ENCODE data around the gene PHTF2. TPM values are rescaled to one million over a fixed set of nuclear protein-coding genes. Genes with fewer than 3 reads are reported as not detected.

The PHTF2 gene
- total and polyA plus RNA-seq, 10 of the 15 experiments (the other 5 are each of a cell fraction or from before 2014, with no cell fraction given): 12.9 to 41.8 (median 27.0) TPM

DNA sequence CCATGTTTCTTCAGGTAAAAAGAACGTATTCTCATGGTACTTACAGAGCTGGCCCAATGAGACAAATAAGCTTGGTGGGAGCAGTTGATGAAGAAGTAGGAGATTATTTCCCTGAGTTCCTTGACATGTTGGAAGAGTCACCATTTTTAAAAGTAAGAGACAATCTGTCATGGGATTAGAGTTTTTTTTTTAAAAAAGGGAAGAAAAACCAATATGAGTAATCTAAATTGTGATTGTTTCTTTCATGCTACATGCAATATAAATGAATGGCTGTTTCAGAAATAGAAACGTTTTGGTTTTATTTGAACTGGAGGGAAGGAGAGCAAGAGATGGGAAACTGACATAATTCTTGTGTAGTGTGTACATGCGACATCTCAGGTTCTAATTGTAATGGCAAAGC, 33.1 kb upstream of the PHTF2 start:
- POLR2A ChIA-PET: interaction anchor here (0.5 kb wide), 1 partner anchor 1406 kb away, joined by 3 read pairs; no protein-coding TSS in a partner anchor
- Histone ChIP-seq H3K27me3 (replicated peaks in 1 of 2; ENCODE audit: control insufficient read depth in 2 of 2, insufficient read depth in 2 of 2, low read length in 1 of 2) (no peaks in the 10 kb centered on the region), H3K79me2 (ENCODE audit: control insufficient read depth, insufficient read depth, low read length) (peaks cover 28% of the 10 kb centered on the region), H4K20me1 (ENCODE audit: control insufficient read depth, insufficient read depth) (no peaks in the 10 kb centered on the region), H3K4me1 (ENCODE audit: control insufficient read depth, insufficient read depth, low read length) (no peaks in the 10 kb centered on the region), H3K4me2 (ENCODE audit: control insufficient read depth, insufficient read depth) (no peak overlapping the region), H3K9me3 (replicated peaks; ENCODE audit: control insufficient read depth, insufficient read depth, low read length) (no peaks in the 10 kb centered on the region), H3K9ac (ENCODE audit: control insufficient read depth, insufficient read depth, low read length) (no peak overlapping the region), H2AFZ (ENCODE audit: control insufficient read depth, low read depth, low read length) (no peak overlapping the region), H3K36me3 (ENCODE audit: control insufficient read depth in 2 of 2, insufficient read depth in 2 of 2, low read length in 1 of 2) (peaks cover 0 to 2% of the 10 kb centered on the region in 2 experiments; a peak in 2 of 4 replicates), H3K4me3 (no peak overlapping the region), H3K27ac (ENCODE audit: control insufficient read depth, insufficient read depth) (no peak overlapping the region)
- RAD21 ChIA-PET (ENCODE audit: unreplicated experiment): interaction anchor here (0.6 to 2.7 kb wide), 5 partner anchors 69 to 499 kb away, joined by 3 to 13 read pairs (median 5); partner anchors contain the start of gene RSBN1L
- no peak for TF ChIP-seq FOS (IDR thresholded peaks at IDR 0.05; ENCODE audit: borderline replicate concordance, extremely low read depth, insufficient read length)
- TF ChIP-seq FOXK2 (IDR thresholded peaks at IDR 0.05): no peak
- TF ChIP-seq, protein P1, sequence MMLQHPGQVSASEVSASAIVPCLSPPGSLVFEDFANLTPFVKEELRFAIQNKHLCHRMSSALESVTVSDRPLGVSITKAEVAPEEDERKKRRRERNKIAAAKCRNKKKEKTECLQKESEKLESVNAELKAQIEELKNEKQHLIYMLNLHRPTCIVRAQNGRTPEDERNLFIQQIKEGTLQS (IDR thresholded peaks at IDR 0.05; ENCODE audit: borderline replicate concordance, extremely low read depth, low read depth, low read length): no peak
- no peak for TF ChIP-seq NFYB (IDR thresholded peaks at IDR 0.05; ENCODE audit: insufficient read depth, low read depth, low read length)
- TF ChIP-seq, protein P2, sequence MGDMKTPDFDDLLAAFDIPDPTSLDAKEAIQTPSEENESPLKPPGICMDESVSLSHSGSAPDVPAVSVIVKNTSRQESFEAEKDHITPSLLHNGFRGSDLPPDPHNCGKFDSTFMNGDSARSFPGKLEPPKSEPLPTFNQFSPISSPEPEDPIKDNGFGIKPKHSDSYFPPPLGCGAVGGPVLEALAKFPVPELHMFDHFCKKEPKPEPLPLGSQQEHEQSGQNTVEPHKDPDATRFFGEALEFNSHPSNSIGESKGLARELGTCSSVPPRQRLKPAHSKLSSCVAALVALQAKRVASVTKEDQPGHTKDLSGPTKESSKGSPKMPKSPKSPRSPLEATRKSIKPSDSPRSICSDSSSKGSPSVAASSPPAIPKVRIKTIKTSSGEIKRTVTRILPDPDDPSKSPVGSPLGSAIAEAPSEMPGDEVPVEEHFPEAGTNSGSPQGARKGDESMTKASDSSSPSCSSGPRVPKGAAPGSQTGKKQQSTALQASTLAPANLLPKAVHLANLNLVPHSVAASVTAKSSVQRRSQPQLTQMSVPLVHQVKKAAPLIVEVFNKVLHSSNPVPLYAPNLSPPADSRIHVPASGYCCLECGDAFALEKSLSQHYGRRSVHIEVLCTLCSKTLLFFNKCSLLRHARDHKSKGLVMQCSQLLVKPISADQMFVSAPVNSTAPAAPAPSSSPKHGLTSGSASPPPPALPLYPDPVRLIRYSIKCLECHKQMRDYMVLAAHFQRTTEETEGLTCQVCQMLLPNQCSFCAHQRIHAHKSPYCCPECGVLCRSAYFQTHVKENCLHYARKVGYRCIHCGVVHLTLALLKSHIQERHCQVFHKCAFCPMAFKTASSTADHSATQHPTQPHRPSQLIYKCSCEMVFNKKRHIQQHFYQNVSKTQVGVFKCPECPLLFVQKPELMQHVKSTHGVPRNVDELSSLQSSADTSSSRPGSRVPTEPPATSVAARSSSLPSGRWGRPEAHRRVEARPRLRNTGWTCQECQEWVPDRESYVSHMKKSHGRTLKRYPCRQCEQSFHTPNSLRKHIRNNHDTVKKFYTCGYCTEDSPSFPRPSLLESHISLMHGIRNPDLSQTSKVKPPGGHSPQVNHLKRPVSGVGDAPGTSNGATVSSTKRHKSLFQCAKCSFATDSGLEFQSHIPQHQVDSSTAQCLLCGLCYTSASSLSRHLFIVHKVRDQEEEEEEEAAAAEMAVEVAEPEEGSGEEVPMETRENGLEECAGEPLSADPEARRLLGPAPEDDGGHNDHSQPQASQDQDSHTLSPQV (IDR thresholded peaks at IDR 0.05): no peak
- TF ChIP-seq PML (IDR thresholded peaks at IDR 0.05; ENCODE audit: low read length): no peak
- no peak for TF ChIP-seq NR2C2 (IDR thresholded peaks at IDR 0.05; ENCODE audit: borderline replicate concordance, control insufficient read depth, insufficient read length, low read depth)
- no peak for TF ChIP-seq MTA3 (IDR thresholded peaks at IDR 0.05; ENCODE audit: borderline replicate concordance, low read length)
- TF ChIP-seq RBBP5 (conservative IDR thresholded peaks at IDR 0.05): no peak
- TF ChIP-seq BACH1 (IDR thresholded peaks at IDR 0.05; ENCODE audit: borderline replicate concordance): no peak
- no peak for TF ChIP-seq JUNB (IDR thresholded peaks at IDR 0.05)
- TF ChIP-seq, protein P3, sequence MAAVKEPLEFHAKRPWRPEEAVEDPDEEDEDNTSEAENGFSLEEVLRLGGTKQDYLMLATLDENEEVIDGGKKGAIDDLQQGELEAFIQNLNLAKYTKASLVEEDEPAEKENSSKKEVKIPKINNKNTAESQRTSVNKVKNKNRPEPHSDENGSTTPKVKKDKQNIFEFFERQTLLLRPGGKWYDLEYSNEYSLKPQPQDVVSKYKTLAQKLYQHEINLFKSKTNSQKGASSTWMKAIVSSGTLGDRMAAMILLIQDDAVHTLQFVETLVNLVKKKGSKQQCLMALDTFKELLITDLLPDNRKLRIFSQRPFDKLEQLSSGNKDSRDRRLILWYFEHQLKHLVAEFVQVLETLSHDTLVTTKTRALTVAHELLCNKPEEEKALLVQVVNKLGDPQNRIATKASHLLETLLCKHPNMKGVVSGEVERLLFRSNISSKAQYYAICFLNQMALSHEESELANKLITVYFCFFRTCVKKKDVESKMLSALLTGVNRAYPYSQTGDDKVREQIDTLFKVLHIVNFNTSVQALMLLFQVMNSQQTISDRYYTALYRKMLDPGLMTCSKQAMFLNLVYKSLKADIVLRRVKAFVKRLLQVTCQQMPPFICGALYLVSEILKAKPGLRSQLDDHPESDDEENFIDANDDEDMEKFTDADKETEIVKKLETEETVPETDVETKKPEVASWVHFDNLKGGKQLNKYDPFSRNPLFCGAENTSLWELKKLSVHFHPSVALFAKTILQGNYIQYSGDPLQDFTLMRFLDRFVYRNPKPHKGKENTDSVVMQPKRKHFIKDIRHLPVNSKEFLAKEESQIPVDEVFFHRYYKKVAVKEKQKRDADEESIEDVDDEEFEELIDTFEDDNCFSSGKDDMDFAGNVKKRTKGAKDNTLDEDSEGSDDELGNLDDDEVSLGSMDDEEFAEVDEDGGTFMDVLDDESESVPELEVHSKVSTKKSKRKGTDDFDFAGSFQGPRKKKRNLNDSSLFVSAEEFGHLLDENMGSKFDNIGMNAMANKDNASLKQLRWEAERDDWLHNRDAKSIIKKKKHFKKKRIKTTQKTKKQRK (IDR thresholded peaks at IDR 0.05; ENCODE audit: low read depth, low read length): no peak
- no peak for ATAC-seq
- CTCF ChIA-PET: interaction anchor here (0.6 to 2.3 kb wide), 8 partner anchors 14 to 1532 kb away, joined by 3 to 14 read pairs (median 4); no protein-coding TSS in a partner anchor
- intact Hi-C loops (cut with micrococcal nuclease; ENCODE audit: unreplicated experiment) (no loop called here), in situ Hi-C loops (cut with MboI) (no loop called here)
- no peak for FAIRE-seq
- no TSS peak for BruUV-seq (replicated peaks)
- 65% methylated on average over 3 of the region's 3 CpGs for WGBS (ENCODE audit: insufficient coverage, insufficient replicate concordance, low lambda C conversion rate, missing lambda C conversion rate)
- SMC1A ChIA-PET (ENCODE audit: uncharacterized antibody, unreplicated experiment): interaction anchor here (0.7 to 2.0 kb wide), 8 partner anchors 8 to 189 kb away, joined by 3 to 6 read pairs (median 4); no protein-coding TSS in a partner anchor
- DNase-seq (ENCODE audit: low read depth, low spot score): no peak
